ENCODE data around the gene ZFAND3. TPM values are rescaled to one million over a fixed set of nuclear protein-coding genes. Genes with fewer than 3 reads are reported as not detected.
"Not testable (repeated sequence)": the region's sequence is repeated elsewhere in the genome, so short reads cannot be mapped to it uniquely, and the experiment has no call there.

The ZFAND3 gene
- total RNA-seq, 1 donor from 2014 or later = 83.5 TPM

DNA sequence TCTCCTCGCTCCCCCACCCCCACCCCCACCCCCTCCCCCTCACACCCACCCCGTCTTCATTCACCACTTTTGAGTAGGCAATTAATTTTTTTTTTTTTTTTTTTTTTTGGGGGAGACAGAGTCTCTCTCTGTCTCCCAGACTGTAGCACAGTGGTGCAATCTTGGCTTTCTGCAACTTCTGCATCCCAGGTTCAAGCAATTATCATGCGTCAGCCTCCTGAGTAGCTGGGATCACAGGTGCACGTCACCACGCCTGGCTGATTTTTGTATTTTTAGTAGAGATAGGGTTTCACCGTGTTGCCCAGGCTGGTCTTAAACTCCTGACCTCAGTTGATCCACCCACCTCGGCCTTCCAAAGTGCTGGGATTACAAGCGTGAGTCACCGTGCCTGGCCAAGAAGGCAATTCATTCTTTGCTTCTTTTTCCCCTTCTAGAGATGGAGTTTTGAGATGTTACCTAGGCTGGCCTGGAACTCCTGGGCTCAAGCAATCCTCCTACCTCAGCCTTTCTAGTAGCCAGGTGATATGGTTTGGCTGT, 230.4 kb downstream of the ZFAND3 start:
- DNase-seq; intact Hi-C loops (cut with micrococcal nuclease); ATAC-seq: not testable (repeated sequence)

DNA sequence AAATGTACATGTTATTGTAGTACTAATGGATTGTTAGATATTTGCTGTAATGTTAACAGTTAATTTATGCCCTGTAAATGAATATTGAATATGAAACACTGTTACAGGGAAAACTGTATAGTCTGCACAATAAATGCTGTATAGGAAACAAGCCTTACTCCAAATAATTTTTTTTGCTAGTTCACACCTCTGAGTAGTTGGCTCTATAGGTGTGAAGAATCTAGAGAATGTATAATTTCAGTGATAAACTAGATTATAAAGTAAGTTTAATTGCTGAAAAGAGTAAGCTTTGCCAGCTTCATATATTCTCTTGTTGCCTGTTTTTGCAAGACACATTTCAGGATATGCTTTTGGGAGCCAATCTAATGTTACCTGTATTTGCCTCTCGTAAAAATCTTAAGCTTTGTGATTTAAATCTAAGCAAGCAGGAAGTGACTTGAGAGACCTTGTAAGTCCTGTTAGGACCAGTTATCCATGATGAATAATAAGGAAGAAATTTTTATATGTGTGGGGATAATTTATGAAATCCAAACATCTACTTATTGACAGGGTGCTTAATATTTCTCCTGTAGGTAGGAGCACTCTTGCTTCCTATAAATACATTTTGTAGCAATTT, 232.4 kb downstream of the ZFAND3 start:
- ATAC-seq (no peak), DNase-seq (no peak)
- intact Hi-C loops (cut with micrococcal nuclease) = no loop called here

DNA sequence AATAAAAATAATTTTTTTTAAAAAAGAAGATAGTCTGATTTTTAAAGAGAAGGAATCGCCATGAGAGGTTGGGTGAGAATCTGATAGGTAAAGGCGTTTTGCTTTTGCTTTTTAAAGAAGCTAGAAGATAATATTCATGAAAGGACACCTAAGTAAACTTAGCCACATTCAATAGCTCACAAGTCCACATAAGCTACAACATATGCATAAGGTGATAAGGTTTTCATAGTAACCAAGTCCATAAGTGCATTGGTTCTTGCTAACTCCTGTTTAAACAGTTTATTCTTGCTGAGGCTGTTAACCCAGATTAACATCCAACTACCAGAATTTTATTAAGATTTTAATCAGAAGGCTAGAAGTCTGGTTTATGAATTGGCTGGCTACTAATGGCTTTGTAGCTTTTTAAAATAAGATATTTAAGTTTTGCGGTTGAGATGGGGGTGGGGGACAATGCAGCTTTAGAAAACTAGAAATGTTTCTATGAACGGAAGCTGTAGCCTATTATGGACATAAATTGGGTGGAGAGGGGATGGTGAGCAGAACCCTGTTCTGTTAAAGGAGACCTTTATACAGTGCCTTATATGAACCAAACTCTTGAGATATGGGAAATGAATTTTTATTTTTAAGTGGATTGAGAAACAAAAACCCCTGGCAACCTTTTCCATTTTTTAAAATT, 235.1 kb downstream of the ZFAND3 start:
- ATAC-seq (no peak), DNase-seq (no peak)
- intact Hi-C loops (cut with micrococcal nuclease) = no loop called here

DNA sequence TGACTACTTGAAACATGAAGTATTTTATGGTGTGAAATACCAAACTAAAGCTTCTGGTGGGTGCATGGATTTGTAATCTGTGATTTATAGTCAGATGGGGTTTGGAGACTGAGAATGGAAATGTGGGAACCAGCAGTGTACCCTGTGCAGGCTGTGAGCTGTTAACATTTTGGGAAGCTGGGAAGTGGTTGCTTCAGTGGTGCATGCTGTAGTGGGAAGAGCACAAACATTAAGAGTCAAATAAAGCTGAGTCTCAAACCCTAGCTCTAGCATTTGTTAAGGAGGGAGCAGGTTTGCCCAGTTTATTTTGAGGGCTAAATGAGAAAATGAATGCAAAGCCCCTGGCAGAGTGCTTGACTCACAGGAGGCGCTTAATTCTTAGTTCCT, 235.7 kb downstream of the ZFAND3 start:
- ATAC-seq = no peak
- intact Hi-C loops (cut with micrococcal nuclease) = no loop called here
- DNase-seq = no peak

DNA sequence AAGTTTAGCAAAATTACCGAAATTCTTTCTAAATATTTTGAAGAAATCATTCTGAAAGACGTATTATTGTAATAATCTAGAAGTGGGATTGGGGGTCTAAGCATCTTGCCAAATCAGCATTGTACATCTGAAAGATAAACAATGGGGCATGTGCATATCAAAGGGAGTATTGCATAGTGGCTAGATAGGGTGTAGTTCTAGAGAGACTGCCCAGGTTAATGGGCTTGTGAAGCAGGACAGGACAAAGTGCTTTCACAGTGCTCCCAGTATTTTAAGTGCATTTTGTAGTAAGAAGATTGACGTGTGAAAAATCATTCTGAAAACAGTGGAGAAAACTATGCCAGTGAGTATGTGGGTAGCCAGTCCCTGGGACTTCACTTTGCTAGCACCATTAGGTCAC, 236.8 kb downstream of the ZFAND3 start:
- ATAC-seq (no peak), DNase-seq (no peak)
- intact Hi-C loops (cut with micrococcal nuclease) = no loop called here

DNA sequence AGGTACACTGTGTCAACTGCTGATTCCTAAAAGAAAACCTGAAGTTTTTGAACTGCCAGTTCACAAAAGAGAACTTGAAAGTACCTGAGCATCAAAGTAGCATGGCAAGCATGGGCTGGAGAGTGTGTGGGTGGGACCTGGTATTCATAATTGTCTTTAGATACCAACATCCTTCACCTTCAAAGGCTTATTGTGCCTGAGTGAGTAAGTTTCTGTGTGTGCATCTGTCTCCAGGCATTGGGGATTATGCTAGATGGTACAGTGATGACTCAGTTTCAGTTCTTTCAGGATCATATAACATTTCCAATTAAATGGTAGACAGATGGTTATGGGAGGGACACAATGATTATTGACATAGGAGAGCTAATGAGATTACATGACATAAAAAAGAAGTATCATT, 238.5 kb downstream of the ZFAND3 start:
- no peak for ATAC-seq
- intact Hi-C loops (cut with micrococcal nuclease) = no loop called here
- no peak for DNase-seq

DNA sequence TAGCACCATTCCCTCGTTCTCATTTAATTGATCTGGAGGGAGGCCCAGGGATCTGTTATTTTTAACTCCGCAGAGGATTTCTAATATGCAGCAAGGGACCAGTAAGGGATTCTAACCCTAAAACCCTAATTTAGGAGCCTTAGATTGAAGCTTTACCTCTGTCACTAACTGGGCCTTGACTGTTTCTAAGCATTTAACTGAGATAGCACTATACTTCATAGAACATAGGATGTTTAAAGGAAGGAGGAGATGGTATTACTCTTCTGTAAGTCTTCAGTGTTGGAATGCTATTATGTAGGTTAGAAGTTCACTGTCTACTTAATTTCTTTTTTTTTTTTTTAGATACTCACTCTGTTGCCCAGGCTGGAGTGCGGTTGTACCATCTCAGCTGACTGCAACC, 242.5 kb downstream of the ZFAND3 start:
- DNase-seq (no peak), ATAC-seq (no peak)
- intact Hi-C loops (cut with micrococcal nuclease) = no loop called here

DNA sequence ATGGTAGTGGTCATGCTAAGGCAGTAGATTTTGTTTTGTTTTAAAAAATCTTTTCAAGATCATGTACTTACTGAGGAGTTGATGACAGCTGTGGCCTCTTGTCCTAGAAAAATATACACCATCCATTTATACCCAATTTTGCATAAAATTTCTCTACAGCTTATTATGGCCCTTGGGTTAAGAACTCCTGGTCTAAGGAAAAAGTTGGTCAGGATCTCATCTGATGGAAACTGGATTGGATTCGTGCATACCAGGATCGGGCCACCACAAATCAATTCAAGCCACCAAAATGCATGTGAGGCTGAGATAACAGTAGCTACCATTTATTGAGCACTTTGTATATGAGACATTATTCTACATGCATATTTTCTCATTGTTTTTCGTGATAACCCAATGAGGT, 244.4 kb downstream of the ZFAND3 start:
- DNase-seq (no peak), ATAC-seq (no peak)
- intact Hi-C loops (cut with micrococcal nuclease) = no loop called here

DNA sequence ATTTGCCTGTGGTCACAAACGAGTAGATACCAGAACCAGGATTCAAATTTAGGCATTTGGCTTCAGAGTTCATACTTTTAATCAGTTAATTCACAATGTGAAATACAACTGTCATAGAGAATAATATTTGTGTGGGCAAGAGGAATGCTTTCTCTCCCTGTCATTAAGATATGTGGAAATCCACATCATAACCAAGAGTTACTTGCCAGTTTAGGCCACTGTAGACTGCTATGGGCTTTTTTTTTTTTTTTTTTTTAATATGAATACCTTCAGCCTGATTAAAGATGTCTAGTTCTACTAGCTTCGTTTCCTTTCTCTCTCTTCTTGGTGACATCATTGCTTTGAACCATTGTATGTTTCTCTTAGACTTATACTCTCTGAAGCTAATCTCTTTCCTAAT, 244.9 kb downstream of the ZFAND3 start:
- DNase-seq = no peak
- intact Hi-C loops (cut with micrococcal nuclease) = no loop called here
- no peak for ATAC-seq

DNA sequence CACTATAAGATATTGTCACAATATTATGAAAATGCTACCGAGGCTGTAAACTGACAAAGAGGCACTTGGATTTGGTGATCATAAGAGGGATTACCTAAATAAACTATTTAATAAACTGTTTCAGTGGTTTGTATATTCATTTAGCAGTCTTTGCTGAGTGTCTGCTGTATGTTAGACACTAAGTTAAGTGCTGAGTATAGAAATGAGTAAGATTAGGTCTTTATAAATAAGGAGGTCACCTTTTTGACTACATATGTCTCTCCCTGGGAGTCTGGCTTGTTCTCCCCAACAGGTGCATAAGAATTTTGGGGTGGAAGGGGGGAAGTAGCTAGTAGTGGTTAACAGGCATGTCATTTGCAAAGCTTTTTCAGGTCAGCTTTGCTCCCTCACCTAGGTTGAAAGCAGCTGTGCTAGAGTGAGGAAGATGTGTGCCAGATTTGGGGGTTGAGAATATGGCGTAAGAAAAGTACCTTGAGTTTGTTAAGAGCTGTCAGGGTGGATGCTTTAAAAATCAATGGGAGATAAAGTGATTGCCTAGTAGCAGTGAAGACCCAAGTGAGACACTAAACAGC, 246.3 kb downstream of the ZFAND3 start:
- DNase-seq = no peak
- no peak for ATAC-seq
- intact Hi-C loops (cut with micrococcal nuclease) = no loop called here

DNA sequence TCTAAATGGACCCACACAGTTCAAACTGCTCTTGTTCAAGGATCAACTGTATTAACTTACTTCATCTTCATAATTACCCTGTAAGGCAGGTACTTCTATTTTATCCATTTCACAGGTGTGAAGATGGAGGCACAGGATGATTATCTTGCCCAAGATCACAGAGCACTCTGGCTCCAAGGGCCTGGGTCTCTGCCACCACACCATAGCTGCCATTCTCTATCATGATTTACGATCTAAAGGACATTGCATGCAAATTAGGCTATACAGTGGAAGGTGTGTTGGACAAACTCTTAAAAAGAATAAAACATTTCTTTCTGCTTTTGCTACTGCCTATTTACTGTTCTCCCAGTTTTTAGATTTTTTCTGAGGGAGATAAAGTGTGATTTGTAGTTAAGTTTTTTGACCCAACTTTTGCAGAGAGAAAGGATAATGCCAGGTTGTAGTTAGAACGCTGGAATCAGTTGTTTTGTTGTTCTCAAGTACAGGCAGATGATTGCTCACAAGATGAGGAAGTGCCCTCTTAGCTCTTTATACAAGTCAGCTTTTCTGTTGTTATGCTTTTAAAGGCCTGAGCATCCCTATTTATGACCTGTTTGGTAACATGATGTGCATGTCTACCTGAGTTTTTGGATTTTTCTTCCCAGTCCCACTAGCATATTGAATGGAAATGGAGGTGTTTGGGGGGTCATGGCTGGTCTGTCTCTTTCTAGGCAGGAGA, 247.9 kb downstream of the ZFAND3 start:
- no peak for ATAC-seq
- no peak for DNase-seq
- intact Hi-C loops (cut with micrococcal nuclease) = no loop called here

DNA sequence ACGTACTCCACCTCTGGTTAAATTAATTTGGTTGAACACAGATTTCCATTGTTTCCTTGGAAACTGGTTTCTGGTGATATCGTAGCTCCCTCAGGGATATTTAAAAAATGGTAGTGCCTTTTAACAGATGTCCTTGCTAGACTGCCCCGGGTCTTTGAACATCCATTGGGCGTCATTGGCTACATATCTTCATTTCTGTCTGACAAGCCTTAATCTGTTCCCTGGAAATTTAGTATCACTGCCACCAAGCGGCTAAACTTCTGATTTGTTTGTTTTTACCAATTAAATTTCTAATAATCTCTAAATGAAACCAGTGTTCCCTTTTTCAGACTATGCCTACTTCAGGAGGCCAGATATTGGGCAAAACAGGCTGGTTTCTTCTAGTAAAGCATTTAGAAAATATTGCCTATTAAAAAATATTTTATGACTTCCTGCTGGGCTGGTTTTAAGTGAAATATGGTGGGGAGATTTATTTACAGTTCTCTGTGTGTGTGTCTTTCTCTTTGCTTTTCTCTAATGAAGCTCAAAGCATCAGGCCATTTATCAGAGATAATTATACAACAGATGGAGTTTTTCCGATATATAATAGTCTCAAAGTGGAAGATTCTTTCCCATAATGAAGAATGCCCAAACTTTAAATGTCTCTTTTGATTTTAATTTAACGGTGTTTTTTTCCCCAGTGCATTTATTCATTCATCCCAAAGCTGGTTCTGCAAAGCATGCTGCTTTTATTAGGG, 249.5 kb downstream of the ZFAND3 start:
- intact Hi-C loops (cut with micrococcal nuclease) = no loop called here
- ATAC-seq (peak; percentile 69), DNase-seq (no peak)

DNA sequence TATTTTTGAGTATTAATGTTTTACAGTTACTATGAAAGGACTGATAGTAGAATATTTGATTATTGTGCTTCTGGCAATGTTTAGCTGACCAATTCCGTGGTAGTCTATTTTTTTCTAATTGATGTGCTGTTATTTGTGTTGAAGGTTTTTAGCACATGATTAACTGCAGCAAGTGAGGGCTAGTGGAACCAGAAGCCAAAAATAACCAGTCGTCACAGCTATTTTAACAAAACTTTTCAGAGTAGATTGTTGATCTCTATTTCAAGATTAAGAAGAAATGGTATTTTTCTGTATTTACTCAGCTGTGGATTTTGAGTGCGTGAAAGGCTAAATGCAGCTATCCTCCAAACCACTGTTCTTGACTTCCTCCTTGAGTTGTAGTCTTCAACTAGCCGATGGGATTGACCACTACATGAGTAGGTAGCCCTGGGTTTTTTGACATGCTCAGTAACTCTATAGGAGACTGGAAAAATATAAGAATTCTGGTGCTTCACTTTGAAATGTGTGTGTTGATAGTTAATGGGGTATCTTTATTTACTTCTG, 258.0 kb downstream of the ZFAND3 start:
- no peak for DNase-seq
- intact Hi-C loops (cut with micrococcal nuclease) = no loop called here
- no peak for ATAC-seq

DNA sequence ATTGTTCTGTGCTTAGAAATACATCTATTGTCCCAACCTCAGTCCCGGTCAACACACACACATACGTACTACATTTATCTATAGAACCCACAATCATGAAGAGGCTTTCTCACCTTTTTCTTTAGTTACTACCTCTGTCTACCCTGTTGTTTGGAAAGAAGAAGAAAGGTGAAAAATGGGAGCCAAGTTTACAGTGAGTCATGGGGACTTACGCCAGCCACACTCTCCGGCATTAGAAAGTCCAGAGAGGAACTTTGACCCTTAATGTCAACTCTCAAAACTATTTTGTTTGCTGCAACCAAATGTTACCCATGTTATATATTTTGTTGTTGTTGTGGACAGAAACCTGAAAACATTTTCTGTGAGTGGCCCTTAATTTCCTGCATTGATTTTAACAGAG, 259.1 kb downstream of the ZFAND3 start:
- ATAC-seq (no peak), DNase-seq (no peak)
- intact Hi-C loops (cut with micrococcal nuclease) = no loop called here

DNA sequence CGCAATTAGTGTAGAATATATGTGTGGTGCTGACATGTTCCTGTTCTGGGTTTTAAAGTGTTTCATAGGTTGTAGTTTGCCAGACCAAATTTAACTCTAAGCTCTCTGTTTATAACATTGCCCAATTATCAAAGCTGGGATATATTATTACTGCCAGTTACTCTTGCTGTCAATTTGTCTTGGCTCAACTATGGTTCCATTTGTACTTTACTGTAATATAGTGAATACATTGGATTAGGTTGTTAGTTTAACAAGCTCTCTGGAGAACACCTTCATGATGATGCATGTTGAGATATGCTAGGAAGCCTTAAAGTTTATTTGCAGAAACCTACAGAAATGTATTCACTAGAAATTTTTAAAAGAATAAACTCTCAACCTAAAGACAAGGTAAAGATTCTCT, 259.6 kb downstream of the ZFAND3 start:
- no peak for DNase-seq
- intact Hi-C loops (cut with micrococcal nuclease) = no loop called here
- no peak for ATAC-seq

DNA sequence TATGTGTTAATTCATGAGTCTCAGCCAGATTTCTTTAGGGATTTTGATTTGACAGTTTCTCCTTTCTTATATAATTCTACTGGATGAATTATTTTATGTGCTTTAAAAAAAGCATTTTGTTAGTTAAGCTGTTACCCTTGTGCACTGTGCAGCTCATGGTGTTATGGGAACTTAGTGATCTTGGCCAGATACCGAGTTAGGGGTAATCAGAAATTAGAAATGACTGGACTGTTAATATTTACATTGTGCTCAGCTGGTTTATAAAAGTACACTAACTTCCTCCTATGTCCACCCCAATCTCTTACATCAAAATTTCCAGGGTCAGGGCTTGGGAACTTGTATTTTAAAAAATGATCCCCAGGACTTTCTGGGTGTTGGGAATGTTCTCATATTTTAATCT, 260.0 kb downstream of the ZFAND3 start:
- DNase-seq = no peak
- intact Hi-C loops (cut with micrococcal nuclease) = no loop called here
- no peak for ATAC-seq

DNA sequence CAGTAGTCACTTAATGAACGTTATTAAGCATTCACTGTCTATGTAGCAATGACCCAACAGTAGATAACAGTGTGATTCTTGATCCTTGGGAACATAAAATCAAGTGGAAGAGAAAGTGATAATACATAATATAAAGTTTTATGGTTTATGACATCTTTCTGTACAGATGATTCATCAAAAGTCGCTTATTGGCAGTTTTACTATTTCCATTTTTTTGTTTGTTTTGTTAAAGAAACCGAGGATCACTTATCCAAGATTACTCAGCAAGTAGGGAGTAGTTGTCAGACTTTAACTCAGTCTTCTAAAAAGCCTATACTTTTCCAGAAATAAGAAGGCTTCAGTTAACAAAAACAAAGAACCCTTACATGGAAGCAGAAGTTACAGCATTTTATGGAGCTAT, 260.8 kb downstream of the ZFAND3 start:
- ATAC-seq (no peak), DNase-seq (no peak)
- intact Hi-C loops (cut with micrococcal nuclease) = no loop called here

DNA sequence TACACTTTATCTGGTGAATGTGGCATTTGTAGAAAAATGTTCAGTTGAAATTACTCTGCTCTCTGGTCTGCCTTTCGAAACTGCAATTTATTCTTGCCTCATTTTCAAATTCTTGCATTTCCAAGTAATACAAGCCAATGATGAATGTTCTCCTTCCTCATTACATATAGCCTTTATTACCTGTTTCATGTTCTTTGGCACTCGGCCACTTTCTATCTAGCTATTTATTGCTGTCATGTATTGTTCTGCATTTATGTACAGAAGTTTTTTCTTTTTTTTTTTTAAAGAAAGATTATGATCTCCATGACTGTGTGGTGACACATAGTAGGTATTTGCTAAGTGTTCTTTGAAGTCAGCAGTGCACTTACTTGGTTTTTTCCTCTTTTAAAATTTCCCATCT, 261.4 kb downstream of the ZFAND3 start:
- intact Hi-C loops (cut with micrococcal nuclease) = no loop called here
- no peak for ATAC-seq
- DNase-seq = no peak

DNA sequence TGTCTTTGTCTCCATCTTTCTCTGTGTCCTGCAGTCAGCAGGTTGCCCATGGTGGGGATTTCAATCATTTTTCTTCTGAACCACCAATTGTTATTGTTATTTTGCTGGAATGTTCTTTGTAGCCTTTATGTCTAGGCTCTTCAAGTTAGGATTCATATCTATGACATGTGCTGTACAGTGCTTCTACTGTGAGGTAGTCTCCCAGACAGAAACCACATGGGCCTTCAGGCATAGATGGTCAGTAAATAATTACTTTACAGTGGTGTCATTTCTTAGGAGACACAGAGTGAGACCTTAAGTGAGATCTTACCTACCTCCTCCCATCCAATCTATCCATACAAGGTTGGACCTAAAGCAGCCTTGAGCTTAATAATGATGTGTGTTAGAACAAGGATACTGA, 265.5 kb downstream of the ZFAND3 start:
- DNase-seq = no peak
- intact Hi-C loops (cut with micrococcal nuclease) = no loop called here
- ATAC-seq = no peak

All from left ventricle myocardium superior (tissue), 1 donor.